Lung (tissue), 12 donors: Measurements from ENCODE around the gene RPP14. TPM values are rescaled to one million over a fixed set of nuclear protein-coding genes. Genes with fewer than 3 reads are reported as not detected.
A peak's percentile ranks its signal among the peaks of the same experiment; 100 is the strongest.
"Not testable (repeated sequence)": the region's sequence is repeated elsewhere in the genome, so short reads cannot be mapped to it uniquely, and the experiment has no call there.

Experiments
- ATAC-seq: fragments of 200-7000 bp; cut with Tn5 transposase; one replicate; pipeline ENCODE4 v1.9.1; 2020; ENCODE audit warnings: moderate number of reproducible peaks; ENCODE audit not compliant: insufficient read depth, low FRiP score
- DNase-seq, 3 donors: peaks; one replicate each; pipeline ENCODE4 v3.0.0-alpha.2; 2013 to 2017
- H3K27ac ChIP-seq, 2 donors: one replicate each; pipeline ENCODE4 v1.5.1; 2013; ENCODE audit warnings: mild to moderate bottlenecking in 2 of 2, moderate library complexity in 2 of 2, control low read depth in 1 of 2, inconsistent platforms in 1 of 2, low read depth in 1 of 2, low read length in 1 of 2
- H3K27me3 ChIP-seq, 3 donors: one replicate each; pipeline ENCODE4 v1.5.1; 2013; ENCODE audit warnings: low read length in 2 of 3; ENCODE audit not compliant: control insufficient read depth in 3 of 3, insufficient read depth in 3 of 3
- H3K36me3 ChIP-seq, 4 donors: one replicate each; pipeline ENCODE4 v1.5.1; 2013; ENCODE audit warnings: low read length in 4 of 4, mild to moderate bottlenecking in 1 of 4, moderate library complexity in 1 of 4; ENCODE audit not compliant: control insufficient read depth in 4 of 4, insufficient read depth in 4 of 4
- H3K4me1 ChIP-seq, 5 donors: one replicate each; pipeline ENCODE4 v1.5.1; 2013; ENCODE audit warnings: low read length in 5 of 5, mild to moderate bottlenecking in 2 of 5, moderate library complexity in 1 of 5; ENCODE audit not compliant: control insufficient read depth in 5 of 5, insufficient read depth in 5 of 5
- H3K4me3 ChIP-seq: one replicate; pipeline ENCODE4 v1.5.1; 2013; ENCODE audit warnings: mild to moderate bottlenecking, control low read depth, moderate library complexity
- H3K9ac ChIP-seq, 2 donors: one replicate each; pipeline ENCODE4 v1.5.1; 2013; ENCODE audit warnings: low read length in 2 of 2, control low read depth in 1 of 2; ENCODE audit not compliant: insufficient read depth in 1 of 2
- H3K9me3 ChIP-seq, 4 donors: one replicate each; pipeline ENCODE4 v1.5.1; 2013; ENCODE audit warnings: low read length in 3 of 4, mild to moderate bottlenecking in 1 of 4, moderate library complexity in 1 of 4; ENCODE audit not compliant: control insufficient read depth in 4 of 4, insufficient read depth in 3 of 4
- CTCF ChIP-seq: IDR thresholded peaks from 2 replicates; pipeline ENCODE4 v1.5.1; 2012; ENCODE audit warnings: mild to moderate bottlenecking; ENCODE audit errors: control extremely low read depth, extremely low read depth
- WGBS, 2 donors: extraction: QIAGEN DNeasy Blood & Tissue Kit; methylation state at CpG; one replicate each; pipeline ENCODE4 v1.1.7; 2013; 5-methylcytosine and 5-hydroxymethylcytosine counted together
- polyA plus RNA-seq, 2 donors: library from polyadenylated mRNA; stranded (reverse); fragments of 200-250 nt; gene quantifications; one replicate each; pipeline ENCODE4 v1.2.1, GENCODE V29; 2013
- total RNA-seq, 2 donors: library from RNA; depleted of rRNA in 1 of 2; stranded (reverse); fragments of >200 nt in 1 of 2; gene quantifications; one replicate each; pipeline ENCODE4 v1.2.1, GENCODE V29; 2014 to 2021
- donor health status: control.
- donor health status: control.
- donor health status: Bipolar disorder and iron deficiency.
- donor health status: healthy.
- donor health status: DM: yes; HTN: yes; CAD: no.

The RPP14 gene
- total and polyA plus RNA-seq, 4 donors = 6.8 to 14.2 (median 10.8) TPM

- ATAC-seq = no peak
- H3K4me1 ChIP-seq = no peaks in the 10 kb centered on the region
- peak in 2 of 3 donors; percentile 23 to 68 for DNase-seq
- no peak overlapping the region for H3K9ac ChIP-seq
- whole genome bisulfite sequencing, 2 donors = 88 to 92% methylated on average over 1 of the region's 1 CpG
- no peaks in the 10 kb centered on the region for H3K9me3 ChIP-seq
- H3K4me3 ChIP-seq = no peak overlapping the region
- peaks cover 0 to 7% (median 3%) of the 10 kb centered on the region in 4 donors for H3K36me3 ChIP-seq
- TF ChIP-seq CTCF = no peak
- H3K27me3 ChIP-seq = no peaks in the 10 kb centered on the region
- no peak overlapping the region for H3K27ac ChIP-seq
Measured at GRCh38 chr3:58266577-58266976, 39.5 kb upstream of the RPP14 start.

- not testable (repeated sequence) for H3K4me1 ChIP-seq, H3K9ac ChIP-seq, H3K27ac ChIP-seq, DNase-seq, H3K4me3 ChIP-seq, H3K9me3 ChIP-seq, H3K27me3 ChIP-seq, ATAC-seq, H3K36me3 ChIP-seq
- 96 to 100% methylated on average over 1 of the region's 1 CpG for WGBS, 2 donors
Measured at GRCh38 chr3:58267543-58267942, 38.5 kb upstream of the RPP14 start.

GRCh38 chr3:58269356-58269755, 36.7 kb upstream of the RPP14 start:
- Histone ChIP-seq H3K9me3 (no peaks in the 10 kb centered on the region), H3K9ac (no peak overlapping the region), H3K36me3 (peaks cover 0 to 7% (median 3%) of the 10 kb centered on the region in 4 donors), H3K27me3 (no peaks in the 10 kb centered on the region), H3K4me3 (no peak overlapping the region), H3K4me1 (peaks cover 0 to 2% (median 0%) of the 10 kb centered on the region in 5 donors), H3K27ac (no peak overlapping the region)
- TF ChIP-seq CTCF = no peak
- no peak for ATAC-seq
- WGBS, 2 donors = 78 to 93% methylated on average over 2 of the region's 2 CpGs
- DNase-seq = no peak

- TF ChIP-seq CTCF = no peak
- Histone ChIP-seq H3K4me3 (no peak overlapping the region), H3K27me3 (no peaks in the 10 kb centered on the region), H3K9me3 (no peaks in the 10 kb centered on the region), H3K27ac (no peak overlapping the region), H3K4me1 (peaks cover 0 to 2% (median 0%) of the 10 kb centered on the region in 5 donors), H3K36me3 (peaks cover 0 to 11% (median 5%) of the 10 kb centered on the region in 4 donors), H3K9ac (no peak overlapping the region)
- ATAC-seq (no peak), DNase-seq (no peak)
- 98 to 99% methylated on average over 2 of the region's 2 CpGs for WGBS, 2 donors
Measured at GRCh38 chr3:58270485-58270884, 35.6 kb upstream of the RPP14 start.
